Prostate gland (tissue), 2 donors: Measurements from ENCODE around the gene ACSL1.

Experiments used
- POLR2AphosphoS5 ChIP-seq: sonication (generic); formaldehyde crosslinking; IDR thresholded peaks from one replicate; pipeline ENCODE4 v1.6.1; 2017; ENCODE audit warnings: antibody characterized with exemption
- TF ChIP-seq, protein P1 (sequence below), 4 experiments: fragments of 200-600 bp in 2 of 4; fragments of 450-650 bp in 2 of 4; sonication (generic) in 2 of 4; IDR thresholded peaks; 1 replicate in 3 of 4; 2 replicates in 1 of 4; pipeline ENCODE4 v1.5.1; 2016 to 2019; ENCODE audit warnings: antibody characterized with exemption in 4 of 4, mild to moderate bottlenecking in 2 of 4, moderate library complexity in 2 of 4

DNA sequence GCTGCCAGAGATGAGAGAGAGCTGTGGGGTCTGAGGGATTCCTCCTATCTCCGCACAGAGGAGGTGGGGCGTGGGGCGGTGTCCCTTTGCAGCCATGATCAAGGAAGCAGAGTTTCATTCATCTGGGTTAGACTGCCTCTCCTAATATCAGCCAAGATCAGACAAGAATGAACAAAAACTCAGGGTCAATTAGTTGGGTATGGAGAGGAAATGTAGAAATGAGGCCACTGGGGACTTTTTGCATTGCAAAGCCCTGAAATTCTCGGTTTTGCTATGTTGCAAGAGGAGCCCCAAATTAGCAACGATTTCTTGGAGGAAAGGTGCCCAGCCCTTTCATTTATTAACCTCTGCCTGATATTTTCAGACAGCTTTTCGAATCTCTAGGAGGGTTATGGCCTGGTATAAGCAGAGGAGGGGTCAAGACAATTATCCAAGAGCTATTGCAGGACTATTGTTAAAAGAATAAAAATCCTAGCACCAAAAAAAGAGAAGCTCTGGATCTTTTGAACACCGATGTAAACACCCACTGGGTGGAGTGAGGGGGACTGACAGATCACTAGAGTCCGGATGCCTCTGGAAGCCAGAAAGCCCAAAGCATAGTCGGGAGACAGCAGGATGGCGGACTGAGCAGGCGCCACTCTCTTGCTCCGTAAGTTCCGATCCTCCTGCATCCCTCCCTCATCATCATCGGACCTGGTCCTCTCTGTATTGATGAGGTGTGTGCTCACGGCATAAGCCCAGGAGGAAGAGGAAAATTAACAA lies 34.4 kb upstream of the ACSL1 start:
- TF ChIP-seq, protein P1, sequence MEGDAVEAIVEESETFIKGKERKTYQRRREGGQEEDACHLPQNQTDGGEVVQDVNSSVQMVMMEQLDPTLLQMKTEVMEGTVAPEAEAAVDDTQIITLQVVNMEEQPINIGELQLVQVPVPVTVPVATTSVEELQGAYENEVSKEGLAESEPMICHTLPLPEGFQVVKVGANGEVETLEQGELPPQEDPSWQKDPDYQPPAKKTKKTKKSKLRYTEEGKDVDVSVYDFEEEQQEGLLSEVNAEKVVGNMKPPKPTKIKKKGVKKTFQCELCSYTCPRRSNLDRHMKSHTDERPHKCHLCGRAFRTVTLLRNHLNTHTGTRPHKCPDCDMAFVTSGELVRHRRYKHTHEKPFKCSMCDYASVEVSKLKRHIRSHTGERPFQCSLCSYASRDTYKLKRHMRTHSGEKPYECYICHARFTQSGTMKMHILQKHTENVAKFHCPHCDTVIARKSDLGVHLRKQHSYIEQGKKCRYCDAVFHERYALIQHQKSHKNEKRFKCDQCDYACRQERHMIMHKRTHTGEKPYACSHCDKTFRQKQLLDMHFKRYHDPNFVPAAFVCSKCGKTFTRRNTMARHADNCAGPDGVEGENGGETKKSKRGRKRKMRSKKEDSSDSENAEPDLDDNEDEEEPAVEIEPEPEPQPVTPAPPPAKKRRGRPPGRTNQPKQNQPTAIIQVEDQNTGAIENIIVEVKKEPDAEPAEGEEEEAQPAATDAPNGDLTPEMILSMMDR (IDR thresholded peaks at IDR 0.05), result no peak
- no peak for TF ChIP-seq POLR2AphosphoS5
